SU-DHL-6 (cell line): ENCODE data around the gene LAMA1.

Experiments
- H2AFZ ChIP-seq: fragments of 200-600 bp; sonication (generic); 2 replicates; pipeline ENCODE4 v1.6.1; 2014; ENCODE audit warnings: low read depth, mild to moderate bottlenecking, moderate library complexity, mixed read lengths, antibody characterized with exemption, low read length; ENCODE audit not compliant: severe bottlenecking
- H3F3A ChIP-seq: fragments of 200-600 bp; shearing (Covaris generic); 2 replicates; pipeline ENCODE4 v1.6.0; 2016; ENCODE audit warnings: antibody characterized with exemption, mild to moderate bottlenecking; ENCODE audit not compliant: insufficient read depth
- H3K27ac ChIP-seq: fragments of 200-600 bp; sonication (generic); 2 replicates; pipeline ENCODE4 v1.5.1; 2016; ENCODE audit warnings: low read depth, mild to moderate bottlenecking, low read length, moderate library complexity, mixed read lengths
- H3K27me3 ChIP-seq: fragments of 200-600 bp; sonication (generic), shearing (Covaris generic); 2 replicates; pipeline ENCODE4 v1.6.0; 2014; ENCODE audit warnings: mild to moderate bottlenecking, low read length
- H3K36me3 ChIP-seq: fragments of 200-600 bp; sonication (generic); 2 replicates; pipeline ENCODE4 v1.6.1; 2014; ENCODE audit warnings: mild to moderate bottlenecking, low read length, mixed read lengths
- H3K4me2 ChIP-seq: fragments of 300-600, 200-600 bp; shearing (Covaris generic), sonication (generic); 2 replicates; pipeline ENCODE4 v1.6.0; 2014; ENCODE audit warnings: low read length, low read depth, mild to moderate bottlenecking; ENCODE audit not compliant: poor library complexity, severe bottlenecking
- H3K4me3 ChIP-seq: fragments of 200-600 bp; sonication (generic); 2 replicates; pipeline ENCODE4 v1.5.1; 2014; ENCODE audit warnings: antibody characterized with exemption, low read length, mild to moderate bottlenecking, mixed read lengths; ENCODE audit not compliant: insufficient read depth, poor library complexity, severe bottlenecking
- H3K79me2 ChIP-seq: fragments of 200-600 bp; sonication (generic); 2 replicates; pipeline ENCODE4 v1.6.1; 2014; ENCODE audit warnings: mild to moderate bottlenecking, low read length, moderate library complexity; ENCODE audit not compliant: insufficient read depth
- H3K9ac ChIP-seq: fragments of 200-600 bp; sonication (generic); 2 replicates; pipeline ENCODE4 v1.7.0; 2014; ENCODE audit warnings: mild to moderate bottlenecking, low read length
- H3K9me2 ChIP-seq: fragments of 200-600 bp; sonication (generic); replicated peaks from 2 replicates; pipeline ENCODE4 v1.6.1; 2014; ENCODE audit warnings: low read length; ENCODE audit not compliant: insufficient read depth
- H3K9me3 ChIP-seq: fragments of 200-600 bp; sonication (generic); 2 replicates; pipeline ENCODE4 v1.6.1; 2014; ENCODE audit warnings: low read length, mixed read lengths; ENCODE audit not compliant: insufficient read depth
- H4K20me1 ChIP-seq: fragments of 200-600 bp; sonication (generic); 2 replicates; pipeline ENCODE4 v1.6.1; 2014; ENCODE audit warnings: low read depth, mild to moderate bottlenecking, antibody characterized with exemption, low read length, moderate library complexity, mixed read lengths
- EZH2phosphoT487 ChIP-seq: fragments of 200-600 bp; sonication (generic), shearing (Covaris generic); conservative IDR thresholded peaks from 2 replicates; pipeline ENCODE4 v1.6.1; 2018; ENCODE audit warnings: mild to moderate bottlenecking, antibody characterized with exemption, low read length, moderate library complexity, mixed read lengths
- TF ChIP-seq, protein P1 (sequence below): fragments of 200-600 bp; sonication (generic); IDR thresholded peaks from one replicate; pipeline ENCODE4 v1.5.1; 2017; ENCODE audit warnings: antibody characterized with exemption, mild to moderate bottlenecking, low read length, moderate library complexity; ENCODE audit not compliant: insufficient read depth, poor library complexity, severe bottlenecking

Gene LAMA1

DNA sequence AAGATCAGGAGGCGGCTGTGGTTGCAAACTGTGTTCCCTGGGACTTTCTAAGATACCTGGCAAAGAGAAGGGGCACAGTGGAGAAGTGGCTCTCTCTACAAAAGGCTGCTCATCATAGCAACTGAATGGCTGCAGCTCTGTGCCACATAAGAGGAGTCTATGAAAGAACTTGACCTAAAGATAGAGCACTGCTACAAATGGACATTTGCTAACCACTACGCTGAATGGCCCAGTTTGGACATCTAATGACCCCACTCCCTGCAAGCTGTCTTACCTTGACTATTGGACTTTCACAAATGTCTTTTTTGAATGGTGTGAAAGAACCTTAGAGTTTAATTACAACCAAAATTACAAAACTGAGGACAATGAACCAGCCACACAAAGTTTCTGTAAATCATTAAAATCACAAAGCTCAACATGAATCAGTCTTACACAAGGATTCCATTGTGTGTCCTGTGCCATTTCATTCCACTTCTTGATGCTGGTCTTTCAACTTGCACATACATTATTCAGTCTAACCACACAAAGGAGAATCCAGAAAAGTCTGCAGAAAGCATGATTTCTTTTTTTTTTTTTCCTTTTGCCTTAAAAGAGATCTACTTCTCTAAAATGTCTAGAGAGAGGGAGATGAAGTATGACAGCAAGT, 154.0 kb downstream of the LAMA1 start:
- Histone ChIP-seq H3K9me2 (no peaks in the 10 kb centered on the region), H2AFZ (no peak overlapping the region), H3K4me2 (no peak overlapping the region), H4K20me1 (no peaks in the 10 kb centered on the region), H3K9ac (no peak overlapping the region), H3K4me3 (no peak overlapping the region), H3K79me2 (no peaks in the 10 kb centered on the region), H3K9me3 (no peaks in the 10 kb centered on the region), H3F3A (no peaks in the 10 kb centered on the region), H3K27me3 (no peaks in the 10 kb centered on the region), H3K27ac (no peak overlapping the region), H3K36me3 (no peaks in the 10 kb centered on the region)
- no peak for TF ChIP-seq EZH2phosphoT487
- TF ChIP-seq, protein P1, sequence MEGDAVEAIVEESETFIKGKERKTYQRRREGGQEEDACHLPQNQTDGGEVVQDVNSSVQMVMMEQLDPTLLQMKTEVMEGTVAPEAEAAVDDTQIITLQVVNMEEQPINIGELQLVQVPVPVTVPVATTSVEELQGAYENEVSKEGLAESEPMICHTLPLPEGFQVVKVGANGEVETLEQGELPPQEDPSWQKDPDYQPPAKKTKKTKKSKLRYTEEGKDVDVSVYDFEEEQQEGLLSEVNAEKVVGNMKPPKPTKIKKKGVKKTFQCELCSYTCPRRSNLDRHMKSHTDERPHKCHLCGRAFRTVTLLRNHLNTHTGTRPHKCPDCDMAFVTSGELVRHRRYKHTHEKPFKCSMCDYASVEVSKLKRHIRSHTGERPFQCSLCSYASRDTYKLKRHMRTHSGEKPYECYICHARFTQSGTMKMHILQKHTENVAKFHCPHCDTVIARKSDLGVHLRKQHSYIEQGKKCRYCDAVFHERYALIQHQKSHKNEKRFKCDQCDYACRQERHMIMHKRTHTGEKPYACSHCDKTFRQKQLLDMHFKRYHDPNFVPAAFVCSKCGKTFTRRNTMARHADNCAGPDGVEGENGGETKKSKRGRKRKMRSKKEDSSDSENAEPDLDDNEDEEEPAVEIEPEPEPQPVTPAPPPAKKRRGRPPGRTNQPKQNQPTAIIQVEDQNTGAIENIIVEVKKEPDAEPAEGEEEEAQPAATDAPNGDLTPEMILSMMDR = no peak

DNA sequence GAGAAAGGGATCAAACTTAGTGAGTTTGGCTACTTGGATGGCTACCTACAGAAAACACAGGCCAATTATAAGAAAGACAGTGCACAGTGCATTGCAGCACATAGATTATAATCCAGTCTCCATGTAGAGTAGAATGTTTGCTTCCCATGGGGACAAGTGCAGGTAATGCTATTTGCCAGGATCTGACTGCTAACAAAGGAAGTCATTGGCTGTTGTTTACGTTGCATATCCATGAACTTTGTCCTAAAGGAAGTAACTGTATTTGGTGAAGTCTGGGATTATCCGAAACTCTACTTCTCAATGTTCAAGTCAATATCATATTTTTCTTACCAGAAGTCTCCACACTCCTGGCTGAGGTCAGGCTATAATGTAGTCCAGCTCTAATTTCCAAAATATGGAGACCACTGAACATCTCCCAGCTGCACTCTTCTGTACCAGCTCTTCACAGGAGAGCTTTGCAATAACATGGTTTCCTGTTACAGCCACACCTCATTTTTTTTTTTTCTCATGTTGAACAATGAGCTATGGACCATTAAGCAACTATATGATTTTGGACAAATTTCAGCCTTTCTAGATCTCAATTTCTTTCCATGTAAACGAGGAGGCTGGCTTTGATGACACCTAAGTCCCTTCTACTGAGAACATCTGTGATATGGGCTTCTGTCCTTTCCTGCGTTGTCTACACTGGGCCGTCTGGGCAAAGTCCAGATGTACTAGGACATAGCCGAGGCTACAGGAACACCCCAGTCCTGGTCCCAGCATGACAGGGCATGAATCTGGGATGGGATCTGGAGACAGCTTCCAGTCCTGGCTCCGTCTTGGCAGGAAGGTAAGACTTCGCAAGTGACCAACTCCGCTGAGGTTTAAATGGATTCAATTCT, 154.8 kb downstream of the LAMA1 start:
- Histone ChIP-seq H3K4me3 (no peak overlapping the region), H3F3A (no peaks in the 10 kb centered on the region), H3K9me2 (no peaks in the 10 kb centered on the region), H3K36me3 (no peaks in the 10 kb centered on the region), H3K27ac (no peak overlapping the region), H3K9ac (no peak overlapping the region), H4K20me1 (no peaks in the 10 kb centered on the region), H2AFZ (no peak overlapping the region), H3K9me3 (no peaks in the 10 kb centered on the region), H3K4me2 (no peak overlapping the region), H3K79me2 (no peaks in the 10 kb centered on the region), H3K27me3 (no peaks in the 10 kb centered on the region)
- TF ChIP-seq, protein P1 = no peak
- no peak for TF ChIP-seq EZH2phosphoT487

DNA sequence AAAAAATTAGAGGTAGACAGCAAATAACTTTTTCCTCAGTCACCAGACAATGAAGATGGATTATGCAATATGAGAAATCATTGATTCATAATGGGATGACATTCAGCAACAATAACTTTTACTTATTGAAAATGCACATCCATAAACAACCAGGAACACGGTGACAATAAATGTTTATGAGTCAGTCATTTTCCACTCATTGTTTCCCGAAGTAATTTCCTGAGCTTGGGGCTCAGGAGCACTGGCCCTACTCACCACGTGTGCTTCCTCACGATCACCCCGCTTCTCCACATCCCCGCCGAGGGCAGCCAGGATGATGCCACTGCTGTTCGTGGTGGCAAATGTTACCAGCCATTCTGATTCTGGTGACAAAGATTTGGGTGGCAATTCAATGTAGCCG, 156.3 kb downstream of the LAMA1 start:
- Histone ChIP-seq H4K20me1 (no peaks in the 10 kb centered on the region), H3K4me3 (no peak overlapping the region), H3F3A (no peaks in the 10 kb centered on the region), H3K9me2 (no peaks in the 10 kb centered on the region), H3K9ac (no peak overlapping the region), H3K36me3 (no peaks in the 10 kb centered on the region), H3K9me3 (no peaks in the 10 kb centered on the region), H3K4me2 (no peak overlapping the region), H2AFZ (no peak overlapping the region), H3K79me2 (no peaks in the 10 kb centered on the region), H3K27ac (no peak overlapping the region), H3K27me3 (no peaks in the 10 kb centered on the region)
- no peak for TF ChIP-seq EZH2phosphoT487
- TF ChIP-seq, protein P1 = no peak
